HFFc6 (cell line): ENCODE results near the gene PTPRN2. TPM values are rescaled to one million over a fixed set of nuclear protein-coding genes. Genes with fewer than 3 reads are reported as not detected.

Experiments used
- DNase-seq: peaks from one replicate; pipeline ENCODE4 v3.0.0-alpha.2; 2018
- H3K27ac Mint-ChIP-seq: 2 replicates; pipeline ENCODE4 v1.8.0; 2020; ENCODE audit warnings: mild to moderate bottlenecking, mixed read lengths
- H3K27me3 Mint-ChIP-seq: 2 replicates; pipeline ENCODE4 v1.8.0; 2021; ENCODE audit warnings: mild to moderate bottlenecking, moderate library complexity, mixed read lengths; ENCODE audit not compliant: insufficient read depth
- H3K36me3 Mint-ChIP-seq: 2 replicates; pipeline ENCODE4 v1.8.0; 2021; ENCODE audit warnings: low read depth, mixed read lengths
- H3K4me1 Mint-ChIP-seq: 2 replicates; pipeline ENCODE4 v1.8.0; 2020; ENCODE audit warnings: low read depth, mixed read lengths
- H3K4me3 Mint-ChIP-seq: 2 replicates; pipeline ENCODE4 v1.8.0; 2020; ENCODE audit warnings: mild to moderate bottlenecking, moderate library complexity, mixed read lengths
- H3K9me3 Mint-ChIP-seq: 2 replicates; pipeline ENCODE4 v1.8.0; 2020; ENCODE audit warnings: mild to moderate bottlenecking, mixed read lengths
- CTCF ChIP-seq: fragments of 200-600 bp; sonication (generic); IDR thresholded peaks from 2 replicates; pipeline ENCODE4 v1.5.0; 2021; ENCODE audit warnings: antibody characterized with exemption, mild to moderate bottlenecking
- total RNA-seq, 6 experiments: library from RNA; stranded (reverse); fragmentation: NEBNext Ultra II Directional; extraction: Animal tissue kit (Norgen Biotek cat#: 25700); gene quantifications; 2 replicates in 1 of 6; 3 replicates in 5 of 6; pipeline ENCODE4 v1.2.3, GENCODE V29; 2021

PTPRN2 gene
- total RNA-seq, 6 experiments from 2014 or later = 0.05 to 0.27 (median 0.23) TPM

GRCh38 chr7:158187694-158187994 is 400.0 kb downstream of the PTPRN2 start:
- no peaks in the 10 kb centered on the region for H3K4me1 Mint-ChIP-seq
- 0 out of 2 replicates have a peak, but pooled peaks cover 3% of the 10 kb centered on the region for H3K36me3 Mint-ChIP-seq
- DNase-seq = no peak
- H3K9me3 Mint-ChIP-seq = peaks cover 60% of the 10 kb centered on the region
- peaks cover 2% of the 10 kb centered on the region; the same call in 1 of the 2 replicates for H3K27me3 Mint-ChIP-seq
- no peak overlapping the region for H3K27ac Mint-ChIP-seq
- no peak for TF ChIP-seq CTCF
- no peak overlapping the region for H3K4me3 Mint-ChIP-seq

DNA sequence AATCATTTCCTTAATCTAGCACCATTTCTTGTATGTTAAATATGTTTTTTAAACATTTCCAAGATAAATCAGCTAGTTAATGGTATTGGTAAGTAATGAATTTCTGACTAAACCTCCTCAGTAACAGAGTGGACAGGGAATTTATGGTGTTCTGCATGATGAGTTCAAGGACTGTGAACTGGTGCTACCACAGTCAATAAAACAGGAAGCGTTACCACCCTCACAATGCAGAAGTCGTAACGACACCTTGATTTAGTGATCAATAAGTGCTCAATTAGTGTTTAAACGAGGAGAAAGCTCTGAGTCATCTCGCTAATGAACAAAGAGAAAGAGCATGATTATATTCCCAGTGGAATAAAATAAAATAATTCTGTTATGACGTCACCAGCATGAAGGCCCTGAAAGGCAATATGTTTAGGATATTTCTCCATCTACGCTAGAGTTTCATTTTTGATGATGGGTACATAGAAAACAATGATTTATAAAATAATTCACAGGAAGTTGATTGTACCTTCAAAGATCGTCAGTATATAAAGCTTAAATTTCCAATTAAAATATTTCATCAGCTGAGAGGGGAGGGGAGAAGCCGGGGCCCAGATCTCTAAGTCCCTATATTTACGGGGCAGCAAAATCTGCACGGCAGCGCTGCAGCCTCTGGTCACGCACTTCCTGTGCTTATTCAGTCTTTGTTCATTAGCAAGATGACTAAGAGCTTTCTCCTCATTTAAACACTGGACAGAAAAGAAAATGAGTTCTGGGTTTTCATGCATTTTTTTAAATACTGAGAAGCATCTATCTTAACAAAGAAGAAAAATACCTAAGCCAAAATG is 400.5 kb downstream of the PTPRN2 start:
- no peak for DNase-seq
- H3K9me3 Mint-ChIP-seq = peaks cover 61% of the 10 kb centered on the region
- no peaks in the 10 kb centered on the region for H3K4me1 Mint-ChIP-seq
- 0 out of 2 replicates have a peak, but pooled peaks cover 3% of the 10 kb centered on the region for H3K36me3 Mint-ChIP-seq
- TF ChIP-seq CTCF = no peak
- H3K27me3 Mint-ChIP-seq = peaks cover 2% of the 10 kb centered on the region; the same call in 1 of the 2 replicates
- no peak overlapping the region for H3K27ac Mint-ChIP-seq
- H3K4me3 Mint-ChIP-seq = no peak overlapping the region

DNA sequence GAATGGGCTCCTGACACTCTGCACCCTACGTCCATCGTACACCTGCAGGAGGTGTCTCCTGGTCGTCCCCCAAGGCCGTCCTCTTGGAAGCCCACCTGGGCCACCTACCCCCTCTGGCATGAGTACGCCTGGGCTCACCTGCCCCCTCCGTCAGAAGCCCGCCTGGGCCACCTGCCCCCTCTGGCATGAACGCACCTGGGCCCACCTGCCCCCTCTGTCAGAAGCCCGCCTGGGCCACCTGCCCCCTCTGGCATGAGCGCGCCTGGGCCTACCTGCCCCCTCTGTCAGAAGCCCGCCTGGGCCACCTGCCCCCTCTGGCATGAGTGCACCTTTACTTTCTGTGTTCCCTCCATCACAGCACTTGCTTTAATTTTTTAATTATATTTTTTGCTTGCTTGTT is 401.2 kb downstream of the PTPRN2 start:
- H3K4me1 Mint-ChIP-seq = no peaks in the 10 kb centered on the region
- no peak for TF ChIP-seq CTCF
- 0 out of 2 replicates have a peak, but pooled peaks cover under 1% of the 10 kb centered on the region for H3K36me3 Mint-ChIP-seq
- no peak overlapping the region for H3K27ac Mint-ChIP-seq
- H3K9me3 Mint-ChIP-seq = peaks cover 61% of the 10 kb centered on the region
- no peak for DNase-seq
- peaks cover 2% of the 10 kb centered on the region; the same call in 1 of the 2 replicates for H3K27me3 Mint-ChIP-seq
- no peak overlapping the region for H3K4me3 Mint-ChIP-seq

DNA sequence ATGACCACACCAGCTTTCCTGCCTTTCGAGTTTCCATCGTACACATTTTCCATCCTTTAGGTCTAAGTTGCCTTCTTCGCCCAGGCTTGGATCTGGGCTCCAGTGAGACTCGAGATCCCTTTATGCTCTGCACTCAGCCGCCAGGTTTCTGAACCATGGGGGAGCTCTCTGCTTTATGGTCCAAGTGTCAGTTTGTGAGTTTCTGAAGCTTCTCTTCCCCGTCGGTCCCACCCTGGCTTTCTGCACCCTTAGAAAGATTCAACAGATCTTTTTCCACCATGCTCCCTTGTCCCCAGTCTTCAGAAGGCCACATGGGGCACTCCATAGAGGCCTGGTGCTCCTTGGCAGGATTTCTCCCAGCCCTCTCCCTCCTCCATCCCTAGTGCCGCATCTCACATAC is 402.0 kb downstream of the PTPRN2 start:
- no peak overlapping the region for H3K4me3 Mint-ChIP-seq
- H3K4me1 Mint-ChIP-seq = no peaks in the 10 kb centered on the region
- no peak for TF ChIP-seq CTCF
- H3K9me3 Mint-ChIP-seq = peaks cover 61% of the 10 kb centered on the region
- peaks cover 2% of the 10 kb centered on the region; the same call in 1 of the 2 replicates for H3K27me3 Mint-ChIP-seq
- DNase-seq = no peak
- no peak overlapping the region for H3K27ac Mint-ChIP-seq
- H3K36me3 Mint-ChIP-seq = no peaks in the 10 kb centered on the region

- TF ChIP-seq CTCF = no peak
- no peak overlapping the region for H3K27ac Mint-ChIP-seq
- H3K9me3 Mint-ChIP-seq = peaks cover 62% of the 10 kb centered on the region
- no peak overlapping the region for H3K4me3 Mint-ChIP-seq
- no peaks in the 10 kb centered on the region for H3K4me1 Mint-ChIP-seq
- no peak for DNase-seq
- H3K36me3 Mint-ChIP-seq = no peaks in the 10 kb centered on the region
- peaks cover 2% of the 10 kb centered on the region; the same call in 1 of the 2 replicates for H3K27me3 Mint-ChIP-seq
These were observed 404.2 kb downstream of the PTPRN2 start for GRCh38 chr7:158183431-158183830.
